IgD-negative memory B cell (primary cell): ENCODE results near the gene CRY2. TPM values are rescaled to one million over a fixed set of nuclear protein-coding genes. Genes with fewer than 3 reads are reported as not detected.

ENCODE experiments used
- H3K27ac Mint-ChIP-seq, 3 donors: one replicate each; pipeline ENCODE4 v1.8.0; 2020 to 2022; ENCODE audit warnings: mild to moderate bottlenecking in 3 of 3, mixed read lengths in 3 of 3, moderate library complexity in 1 of 3
- H3K27me3 Mint-ChIP-seq: one replicate; pipeline ENCODE4 v1.8.0; 2021; ENCODE audit warnings: mixed read lengths
- H3K36me3 Mint-ChIP-seq: one replicate; pipeline ENCODE4 v1.8.0; 2020; ENCODE audit warnings: mild to moderate bottlenecking, mixed read lengths
- H3K4me1 Mint-ChIP-seq, 3 donors: one replicate each; pipeline ENCODE4 v1.8.0; 2020 to 2022; ENCODE audit warnings: mixed read lengths in 3 of 3, mild to moderate bottlenecking in 1 of 3
- H3K4me3 Mint-ChIP-seq, 4 donors: one replicate each; pipeline ENCODE4 v1.8.0; 2020 to 2022; ENCODE audit warnings: mild to moderate bottlenecking in 4 of 4, mixed read lengths in 4 of 4, moderate library complexity in 3 of 4
- H3K9me3 Mint-ChIP-seq, 3 donors: one replicate each; pipeline ENCODE4 v1.8.0; 2020 to 2021; ENCODE audit warnings: mixed read lengths in 3 of 3, mild to moderate bottlenecking in 1 of 3
- polyA plus RNA-seq: library from polyadenylated mRNA; unstranded; fragments of 300-500 nt; fragmentation: Illumina TruSeq; gene quantifications from one replicate; pipeline ENCODE4 v1.2.3, GENCODE V29; 2021

Gene CRY2
- polyA plus RNA-seq, 1 donor from 2014 or later = 39.3 TPM

DNA sequence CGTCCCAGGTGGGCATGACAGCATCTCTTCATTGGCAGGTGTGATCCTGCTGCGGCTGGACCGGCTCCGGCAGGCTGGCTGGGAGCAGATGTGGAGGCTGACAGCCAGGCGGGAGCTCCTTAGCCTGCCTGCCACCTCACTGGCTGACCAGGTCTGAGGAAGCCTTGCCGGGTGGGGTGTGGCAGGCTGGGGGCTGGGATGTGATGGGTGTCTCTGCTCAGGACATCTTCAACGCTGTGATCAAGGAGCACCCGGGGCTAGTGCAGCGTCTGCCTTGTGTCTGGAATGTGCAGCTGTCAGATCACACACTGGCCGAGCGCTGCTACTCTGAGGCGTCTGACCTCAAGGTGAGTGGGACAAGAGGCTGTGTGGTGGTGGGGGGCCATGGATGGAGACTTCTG, 78.7 kb downstream of the CRY2 start:
- H3K36me3 Mint-ChIP-seq = peaks cover 2% of the 10 kb centered on the region
- peaks cover 3% of the 10 kb centered on the region for H3K27me3 Mint-ChIP-seq
- peak overlapping the region in 2 of 4 donors; percentile 30 to 96 for H3K4me3 Mint-ChIP-seq
- no peaks in the 10 kb centered on the region for H3K9me3 Mint-ChIP-seq
- peak overlapping the region; percentile 62 to 80 (median 63) for H3K27ac Mint-ChIP-seq
- H3K4me1 Mint-ChIP-seq = peaks cover 21 to 51% (median 32%) of the 10 kb centered on the region in 3 donors

DNA sequence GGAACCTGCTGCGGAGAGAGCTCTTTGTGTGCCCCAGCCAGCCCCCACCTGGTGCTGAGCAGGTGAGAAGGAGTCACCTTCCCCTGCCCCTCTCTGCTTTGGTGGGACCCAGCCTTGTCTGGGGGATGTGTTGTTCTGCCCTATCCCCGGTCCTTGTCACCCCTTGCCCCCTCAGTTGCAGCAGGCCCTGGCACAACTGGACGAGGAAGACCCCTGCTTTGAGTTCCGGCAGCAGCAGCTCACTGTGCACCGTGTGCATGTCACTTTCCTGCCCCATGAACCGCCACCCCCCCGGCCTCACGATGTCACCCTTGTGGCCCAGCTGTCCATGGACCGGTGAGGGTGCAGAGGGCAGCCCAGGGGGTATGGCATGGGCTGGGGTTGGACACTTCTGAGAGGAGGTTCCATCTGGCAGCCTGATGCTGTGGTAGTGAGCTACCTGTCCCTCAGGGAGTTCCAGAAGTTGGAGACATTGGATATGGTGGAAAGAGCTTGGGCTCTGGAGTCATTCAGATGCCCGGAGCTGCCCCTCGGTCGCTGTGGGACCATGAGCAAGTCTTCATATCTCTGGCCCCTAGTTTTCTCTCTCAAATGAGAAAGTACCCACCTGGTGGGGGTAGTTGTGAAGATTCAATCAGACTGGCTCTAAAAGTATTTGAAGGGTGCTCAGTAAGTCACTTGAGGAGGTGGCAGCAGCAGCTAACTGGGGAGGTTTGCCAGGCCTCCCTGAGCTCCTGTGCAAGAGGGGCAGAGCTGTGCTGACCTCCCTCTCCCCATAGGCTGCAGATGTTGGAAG, 79.5 kb downstream of the CRY2 start:
- Mint-ChIP-seq H3K4me1 (peaks cover 24 to 55% (median 34%) of the 10 kb centered on the region in 3 donors), H3K27ac (peak overlapping the region; percentile 39 to 80 (median 69))

DNA sequence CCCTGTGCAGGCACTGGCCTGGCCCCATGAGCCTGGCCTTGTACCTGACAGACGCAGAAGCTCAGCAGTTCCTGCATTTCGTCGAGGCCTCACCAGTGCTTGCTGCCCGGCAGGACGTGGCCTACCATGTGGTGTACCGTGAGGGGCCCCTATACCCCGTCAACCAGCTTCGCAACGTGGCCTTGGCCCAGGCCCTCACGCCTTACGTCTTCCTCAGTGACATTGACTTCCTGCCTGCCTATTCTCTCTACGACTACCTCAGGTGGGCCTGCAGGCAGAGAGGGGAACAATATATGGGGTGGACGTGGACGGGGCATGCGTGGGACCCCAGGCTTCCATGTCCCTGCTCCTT, 80.0 kb downstream of the CRY2 start:
- H3K4me3 Mint-ChIP-seq = peak overlapping the region in 1 of 4 donors; percentile 26
- no peaks in the 10 kb centered on the region for H3K9me3 Mint-ChIP-seq
- H3K27ac Mint-ChIP-seq = peak overlapping the region in 2 of 3 donors; percentile 69 to 74
- H3K27me3 Mint-ChIP-seq = peaks cover 3% of the 10 kb centered on the region
- peaks cover 24 to 60% (median 38%) of the 10 kb centered on the region in 3 donors for H3K4me1 Mint-ChIP-seq
- peaks cover 6% of the 10 kb centered on the region for H3K36me3 Mint-ChIP-seq

More for the DNA sequence above, 79.5 kb downstream of the CRY2 start:
- Mint-ChIP-seq H3K4me3 (peak overlapping the region in 2 of 4 donors; percentile 26 to 43), H3K27me3 (peaks cover 3% of the 10 kb centered on the region), H3K36me3 (peaks cover 5% of the 10 kb centered on the region), H3K9me3 (no peaks in the 10 kb centered on the region)

DNA sequence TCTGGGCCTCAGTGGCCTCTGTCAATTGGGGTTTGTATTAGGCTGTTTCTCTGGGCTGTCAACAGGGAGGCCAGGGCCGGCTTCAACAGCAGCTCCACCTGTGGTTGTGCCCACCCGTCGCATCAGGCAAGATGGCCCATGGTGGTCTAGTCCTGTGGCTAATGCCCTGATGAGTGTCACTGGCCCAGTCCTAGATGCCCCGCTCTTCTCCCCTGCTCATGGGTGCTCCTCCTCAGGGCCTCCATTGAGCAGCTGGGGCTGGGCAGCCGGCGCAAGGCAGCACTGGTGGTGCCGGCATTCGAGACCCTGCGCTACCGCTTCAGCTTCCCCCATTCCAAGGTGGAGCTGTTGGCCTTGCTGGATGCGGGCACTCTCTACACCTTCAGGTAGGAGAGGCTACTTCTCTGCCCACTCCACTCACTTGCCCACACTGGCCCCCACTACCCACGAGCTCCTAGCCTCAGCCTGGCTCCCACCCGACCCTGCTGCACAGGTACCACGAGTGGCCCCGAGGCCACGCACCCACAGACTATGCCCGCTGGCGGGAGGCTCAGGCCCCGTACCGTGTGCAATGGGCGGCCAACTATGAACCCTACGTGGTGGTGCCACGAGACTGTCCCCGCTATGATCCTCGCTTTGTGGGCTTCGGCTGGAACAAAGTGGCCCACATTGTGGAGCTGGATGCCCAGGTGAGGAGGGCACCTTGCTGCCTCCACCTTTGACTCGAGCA, 80.6 kb downstream of the CRY2 start:
- Mint-ChIP-seq H3K36me3 (peaks cover 6% of the 10 kb centered on the region), H3K27ac (peak overlapping the region; percentile 69 to 78 (median 74)), H3K4me1 (peaks cover 29 to 66% (median 43%) of the 10 kb centered on the region in 3 donors), H3K9me3 (no peaks in the 10 kb centered on the region), H3K4me3 (peak overlapping the region in 3 of 4 donors; percentile 4 to 49 (median 26)), H3K27me3 (peaks cover 3% of the 10 kb centered on the region)

DNA sequence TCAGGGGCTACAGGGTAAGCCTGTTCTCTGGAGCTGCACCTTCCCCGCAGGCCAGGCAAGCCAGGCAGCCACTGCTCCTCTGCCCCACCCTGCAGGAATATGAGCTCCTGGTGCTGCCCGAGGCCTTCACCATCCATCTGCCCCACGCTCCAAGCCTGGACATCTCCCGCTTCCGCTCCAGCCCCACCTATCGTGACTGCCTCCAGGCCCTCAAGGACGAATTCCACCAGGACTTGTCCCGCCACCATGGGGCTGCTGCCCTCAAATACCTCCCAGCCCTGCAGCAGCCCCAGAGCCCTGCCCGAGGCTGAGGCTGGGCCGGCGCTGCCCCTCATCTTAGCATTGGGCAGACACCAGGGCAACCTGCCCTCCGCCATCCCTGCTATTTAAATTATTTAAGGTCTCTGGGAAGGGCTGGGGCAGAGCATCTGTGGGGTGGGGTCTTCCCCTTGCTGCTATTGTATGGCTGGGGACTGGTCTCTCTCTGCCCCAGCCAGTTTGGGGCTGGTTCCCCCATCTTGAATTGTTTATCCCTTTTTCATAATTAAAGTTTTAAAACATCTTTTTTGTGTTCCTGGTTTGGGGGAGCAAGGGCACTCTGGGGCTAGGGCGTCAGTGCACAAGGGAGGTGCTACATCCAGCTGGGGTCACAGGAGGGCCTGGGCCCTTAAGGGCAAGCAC, 81.4 kb downstream of the CRY2 start:
- Mint-ChIP-seq H3K27ac (peak overlapping the region; percentile 57 to 95 (median 84)), H3K4me3 (peak overlapping the region in 3 of 4 donors; percentile 10 to 75 (median 36)), H3K9me3 (no peaks in the 10 kb centered on the region), H3K36me3 (peaks cover 6% of the 10 kb centered on the region), H3K4me1 (peaks cover 36 to 70% (median 49%) of the 10 kb centered on the region in 3 donors), H3K27me3 (peaks cover 3% of the 10 kb centered on the region)

DNA sequence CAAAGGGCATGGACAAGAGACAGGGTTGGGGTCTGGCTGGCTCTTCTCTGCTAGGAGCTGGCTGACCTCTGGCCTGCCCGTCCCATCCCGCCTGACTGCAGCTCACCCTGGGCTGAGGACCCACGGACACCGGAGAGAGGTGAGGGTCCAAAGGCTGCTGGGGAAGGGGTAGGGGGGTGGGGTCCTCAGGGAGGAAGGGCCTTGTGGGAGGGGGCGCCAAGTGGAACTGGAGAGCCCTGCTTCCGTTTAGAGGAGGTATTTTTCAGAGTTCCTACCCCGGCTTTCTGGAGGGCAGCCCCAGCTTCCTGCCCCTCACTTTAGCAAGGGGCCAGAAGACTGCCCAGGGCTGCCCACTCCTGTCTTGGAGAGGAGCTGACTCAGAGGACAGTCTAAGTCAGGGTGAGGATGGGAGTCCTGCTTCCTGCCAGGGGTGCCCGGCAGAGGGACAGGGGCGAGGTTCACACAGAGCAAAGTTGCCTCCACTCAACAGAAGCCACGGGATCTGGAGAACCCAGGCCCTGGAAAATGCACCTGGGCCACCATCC, 82.3 kb downstream of the CRY2 start:
- H3K36me3 Mint-ChIP-seq = peaks cover 6% of the 10 kb centered on the region
- peaks cover 3% of the 10 kb centered on the region for H3K27me3 Mint-ChIP-seq
- peak overlapping the region; percentile 95 to 96 (median 96) for H3K27ac Mint-ChIP-seq
- H3K4me1 Mint-ChIP-seq = peaks cover 36 to 72% (median 48%) of the 10 kb centered on the region in 3 donors
- H3K9me3 Mint-ChIP-seq = no peaks in the 10 kb centered on the region
- H3K4me3 Mint-ChIP-seq = peak overlapping the region; percentile 85 to 92 (median 88)

DNA sequence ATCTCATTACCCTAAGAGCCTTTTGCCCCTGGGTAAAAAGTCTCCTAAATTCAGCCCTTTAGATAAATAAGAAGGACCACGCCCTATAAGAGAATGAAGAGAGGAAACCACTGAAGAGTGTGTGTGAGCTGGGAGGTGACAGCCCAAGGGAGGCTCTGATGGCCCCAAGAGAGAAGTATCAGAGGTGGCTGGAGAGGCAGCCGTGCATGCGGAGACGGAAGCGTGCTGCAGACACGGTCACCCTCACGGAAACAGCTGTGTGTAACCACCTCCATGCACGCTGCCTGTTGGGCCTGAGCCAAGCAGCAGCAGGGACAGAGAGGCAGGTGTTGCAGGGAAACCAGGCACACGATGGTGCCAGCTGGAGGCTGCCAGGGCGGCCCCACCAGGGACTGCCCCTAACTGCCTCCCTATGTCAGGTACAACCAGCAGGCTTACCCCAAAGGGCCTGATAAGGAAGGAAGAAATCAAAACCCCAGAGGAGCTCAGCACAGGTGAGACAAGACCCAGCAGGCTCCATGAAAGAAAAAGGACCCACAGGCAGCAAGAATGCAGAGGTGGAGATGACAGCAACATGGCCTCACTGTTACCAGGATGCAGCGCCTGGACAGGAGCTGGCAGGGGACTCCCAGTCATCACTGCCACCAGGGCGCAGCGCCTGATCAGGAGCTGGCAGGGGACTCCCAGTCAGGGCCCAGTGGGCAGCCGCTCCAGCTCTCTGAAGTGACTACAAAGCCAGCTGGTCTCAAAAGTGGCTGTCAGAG, 82.9 kb downstream of the CRY2 start:
- H3K27me3 Mint-ChIP-seq = peaks cover 3% of the 10 kb centered on the region
- peaks cover 38 to 73% (median 53%) of the 10 kb centered on the region in 3 donors for H3K4me1 Mint-ChIP-seq
- H3K36me3 Mint-ChIP-seq = peaks cover 6% of the 10 kb centered on the region
- H3K9me3 Mint-ChIP-seq = no peaks in the 10 kb centered on the region
- H3K4me3 Mint-ChIP-seq = peak overlapping the region; percentile 85 to 92 (median 88)
- H3K27ac Mint-ChIP-seq = peak overlapping the region; percentile 95 to 96 (median 96)

DNA sequence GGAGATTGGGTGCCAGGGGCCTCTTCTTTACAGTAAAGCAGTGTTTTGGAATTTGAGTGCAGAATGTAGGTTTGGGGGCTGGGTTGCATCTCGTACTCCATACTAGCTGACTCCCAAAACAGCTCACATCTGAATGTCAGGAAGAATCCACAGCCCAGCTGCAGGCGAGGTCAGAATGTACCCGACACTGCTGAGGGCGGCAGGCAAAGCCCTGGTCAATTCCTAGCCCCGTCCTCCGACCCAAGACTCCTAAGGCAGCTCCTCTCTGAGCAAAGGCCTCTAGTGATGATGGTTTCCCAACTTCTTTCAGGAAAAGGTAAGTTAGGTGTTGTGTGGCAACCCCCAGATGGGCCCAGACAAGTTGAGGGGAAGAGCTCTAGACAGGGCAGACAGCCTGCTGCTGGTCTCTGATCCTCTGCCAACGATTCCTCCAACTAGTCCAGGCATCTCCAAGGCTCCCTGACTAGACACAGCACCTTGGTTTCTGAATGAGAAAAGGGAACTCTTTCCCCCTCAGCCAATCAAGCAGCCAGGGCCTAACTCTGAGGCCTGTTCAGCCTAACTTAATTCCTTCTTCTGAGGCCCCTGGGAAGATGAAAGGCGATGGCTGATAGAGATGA, 83.8 kb downstream of the CRY2 start:
- Mint-ChIP-seq H3K27me3 (peaks cover 3% of the 10 kb centered on the region), H3K27ac (peak overlapping the region; percentile 95 to 96 (median 96)), H3K36me3 (peaks cover 6% of the 10 kb centered on the region), H3K4me3 (peak overlapping the region; percentile 85 to 92 (median 88)), H3K9me3 (no peaks in the 10 kb centered on the region), H3K4me1 (peaks cover 46 to 81% (median 58%) of the 10 kb centered on the region in 3 donors)

DNA sequence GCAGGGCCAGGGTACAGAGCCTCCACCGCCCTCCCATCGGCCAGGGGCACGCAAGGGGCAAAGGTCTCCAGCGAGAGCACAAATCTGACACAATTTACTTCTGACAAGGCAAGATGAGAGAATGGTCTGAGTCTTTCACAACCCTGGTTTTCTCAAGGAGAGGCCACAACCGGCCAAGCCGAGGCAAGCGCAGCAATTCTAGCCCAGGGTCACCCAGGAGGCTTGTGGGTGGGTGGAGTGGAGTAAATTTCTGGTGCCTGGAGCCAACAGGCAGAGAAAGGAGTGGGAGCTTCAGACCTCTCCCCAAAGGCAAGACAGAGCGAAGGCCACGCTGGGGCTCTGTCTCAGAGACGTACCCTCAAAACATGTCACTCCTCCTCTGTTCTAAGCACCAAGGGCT, 84.5 kb downstream of the CRY2 start:
- Mint-ChIP-seq H3K9me3 (no peaks in the 10 kb centered on the region), H3K36me3 (peaks cover 6% of the 10 kb centered on the region), H3K27ac (peak overlapping the region; percentile 95 to 96 (median 96)), H3K27me3 (peaks cover 3% of the 10 kb centered on the region), H3K4me1 (peaks cover 48 to 80% (median 58%) of the 10 kb centered on the region in 3 donors), H3K4me3 (peak overlapping the region; percentile 85 to 92 (median 88))

DNA sequence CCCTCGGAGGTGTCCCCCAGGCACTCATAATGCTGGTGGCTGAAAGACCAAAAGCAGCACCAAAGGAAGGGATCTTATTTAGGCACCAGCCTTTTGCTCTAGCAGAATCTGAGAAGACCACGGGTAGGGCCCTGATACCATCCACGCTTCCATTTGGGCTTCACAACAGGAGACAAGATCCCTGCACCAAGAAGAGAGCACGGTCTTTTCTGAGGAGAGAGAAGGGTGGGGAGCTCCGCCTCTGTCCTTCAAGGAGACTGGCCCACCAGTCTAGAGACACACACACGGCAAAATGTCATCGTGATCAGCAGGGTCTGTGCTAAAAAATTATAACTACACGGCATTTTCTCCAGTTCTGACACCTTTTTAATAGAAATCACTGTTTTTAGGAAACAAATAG, 84.9 kb downstream of the CRY2 start:
- Mint-ChIP-seq H3K27me3 (peaks cover 3% of the 10 kb centered on the region), H3K9me3 (no peaks in the 10 kb centered on the region), H3K4me3 (peak overlapping the region; percentile 85 to 92 (median 88)), H3K36me3 (peaks cover 6% of the 10 kb centered on the region), H3K27ac (peak overlapping the region; percentile 46 to 96 (median 95)), H3K4me1 (peaks cover 51 to 81% (median 58%) of the 10 kb centered on the region in 3 donors)

Other genes starting within 250 kb of the CRY2 start
- gene CHST1, start 181.9 kb upstream of the CRY2 start, polyA plus RNA-seq = not detected
- 8.9 TPM for gene SLC35C1, start 42.3 kb upstream of the CRY2 start, polyA plus RNA-seq
- 0.26 TPM for gene MAPK8IP1, start 38.2 kb downstream of the CRY2 start, polyA plus RNA-seq
- gene FREY1, start 59.8 kb downstream of the CRY2 start, polyA plus RNA-seq = not detected
- gene PEX16, start 70.4 kb downstream of the CRY2 start, polyA plus RNA-seq = 73.5 TPM
- 61.7 TPM for gene LARGE2, start 75.2 kb downstream of the CRY2 start, polyA plus RNA-seq